Endothelial cell of umbilical vein (primary cell): ENCODE measurements around the gene TMEM167A. TPM values are rescaled to one million over a fixed set of nuclear protein-coding genes. Genes with fewer than 3 reads are reported as not detected.

Experiments
- BruUV-seq: library from RNA; stranded (reverse); fragments of 400-500 nt; replicated peaks from 2 replicates; lab custom pipeline; 2021; lab: Mats Ljungman, UMichigan
- CTCF ChIA-PET: fragments of 300-600, 350-600 bp; sonication (Branson Sonifier 250); formaldehyde crosslinking; loops from one replicate; lab custom pipeline; 2021; ENCODE audit warnings: antibody characterized with exemption, inconsistent platforms; lab: Charles Lee
- POLR2A ChIA-PET: fragments of 300-600, 350-600 bp; sonication (Branson Sonifier 250); formaldehyde crosslinking; loops from one replicate; lab custom pipeline; 2021; ENCODE audit warnings: antibody characterized with exemption, inconsistent platforms; lab: Charles Lee
- DNase-seq: peaks from one replicate; pipeline ENCODE4 v3.0.0-alpha.2; 2011; ENCODE audit warnings: low read depth, low spot score
- FAIRE-seq: peaks from 2 replicates; lab custom pipeline; 2011; peaks lifted over from hg19 to GRCh38; lab: Jason Lieb, UNC
- H2AFZ ChIP-seq: 2 replicates; pipeline ENCODE4 v1.6.0; 2012; ENCODE audit warnings: low read depth, low read length, control low read depth, inconsistent platforms
- H3K27ac ChIP-seq: 2 replicates; pipeline ENCODE4 v1.5.1; 2011; ENCODE audit warnings: low read depth, mild to moderate bottlenecking, control low read depth, low read length, moderate library complexity; ENCODE audit not compliant: insufficient read depth
- H3K27me3 ChIP-seq, 2 experiments: 2 replicates each; pipeline versions ENCODE4 v1.6.0 to v1.6.1; 2011; ENCODE audit warnings: low read length in 2 of 2, mixed read lengths in 1 of 2; ENCODE audit not compliant: control insufficient read depth in 2 of 2, insufficient read depth in 2 of 2
- H3K36me3 ChIP-seq, 2 experiments: 2 replicates in 1 of 2; 3 replicates in 1 of 2; pipeline ENCODE4 v1.5.1; 2011; ENCODE audit warnings: low read length in 2 of 2, mild to moderate bottlenecking in 1 of 2, moderate library complexity in 1 of 2; ENCODE audit not compliant: control insufficient read depth in 2 of 2, insufficient read depth in 2 of 2; ENCODE audit errors: extremely low read depth in 1 of 2
- H3K4me1 ChIP-seq: 3 replicates; pipeline ENCODE4 v1.5.1; 2011; ENCODE audit warnings: mild to moderate bottlenecking, low read length; ENCODE audit not compliant: control insufficient read depth, insufficient read depth; ENCODE audit errors: extremely low read depth
- H3K4me2 ChIP-seq: 2 replicates; pipeline ENCODE4 v1.6.1; 2011; ENCODE audit warnings: low read length, control low read depth, mixed read lengths; ENCODE audit not compliant: insufficient read depth
- H3K4me3 ChIP-seq, 3 experiments: fragments of 200-600 bp in 1 of 3; sonication (generic), shearing (Covaris generic) in 1 of 3; replicated peaks in 1 of 3; 2 replicates each; pipeline ENCODE4 v1.5.1; 2011 to 2016; ENCODE audit warnings: control low read depth in 3 of 3, low read length in 3 of 3, mild to moderate bottlenecking in 2 of 3, inconsistent platforms in 1 of 3, low read depth in 1 of 3, moderate library complexity in 1 of 3; ENCODE audit not compliant: insufficient read depth in 1 of 3
- H3K79me2 ChIP-seq: 2 replicates; pipeline ENCODE4 v1.6.0; 2012; ENCODE audit warnings: low read length, inconsistent platforms; ENCODE audit not compliant: control insufficient read depth, insufficient read depth
- H3K9ac ChIP-seq: replicated peaks from 2 replicates; pipeline ENCODE3; 2011; ENCODE audit warnings: low read length, control low read depth; ENCODE audit not compliant: insufficient read depth; ENCODE audit errors: extremely low read depth
- H3K9me1 ChIP-seq: replicated peaks from 3 replicates; pipeline ENCODE4 v1.6.0; 2011; ENCODE audit warnings: mild to moderate bottlenecking, low read length; ENCODE audit not compliant: control insufficient read depth, insufficient read depth; ENCODE audit errors: extremely low read depth
- H3K9me3 ChIP-seq: replicated peaks from 2 replicates; pipeline ENCODE4 v1.5.1; 2012; ENCODE audit warnings: low read length, inconsistent platforms; ENCODE audit not compliant: control insufficient read depth, insufficient read depth
- H4K20me1 ChIP-seq: replicated peaks from 2 replicates; pipeline ENCODE3; 2011; ENCODE audit warnings: mild to moderate bottlenecking, low read length; ENCODE audit not compliant: control insufficient read depth, insufficient read depth; ENCODE audit errors: extremely low read depth
- CTCF ChIP-seq, 2 donors: IDR thresholded peaks; 1 replicate in 1 of 2; 2 replicates in 1 of 2; pipeline ENCODE4 v1.5.1; 2011; ENCODE audit warnings: low read length in 2 of 2, mild to moderate bottlenecking in 2 of 2, moderate library complexity in 2 of 2, control low read depth in 1 of 2, inconsistent platforms in 1 of 2, low read depth in 1 of 2; ENCODE audit not compliant: insufficient read depth in 1 of 2; ENCODE audit errors: extremely low read depth in 1 of 2
- EZH2 ChIP-seq: IDR thresholded peaks from 2 replicates; pipeline ENCODE4 v1.6.1; 2012; ENCODE audit warnings: borderline replicate concordance, low read depth, mild to moderate bottlenecking, moderate library complexity, low read length, inconsistent platforms; ENCODE audit not compliant: severe bottlenecking
- FOS ChIP-seq: IDR thresholded peaks from 2 replicates; pipeline ENCODE4 v1.6.1; 2011; ENCODE audit warnings: mild to moderate bottlenecking, low read length, moderate library complexity, borderline replicate concordance; ENCODE audit not compliant: insufficient read depth
- GATA2 ChIP-seq: IDR thresholded peaks from 2 replicates; pipeline ENCODE4 v1.7.0; 2011; ENCODE audit warnings: low read depth, mild to moderate bottlenecking, moderate library complexity, mixed read lengths, low read length; ENCODE audit not compliant: insufficient read length, insufficient read depth
- MAX ChIP-seq: IDR thresholded peaks from 2 replicates; pipeline ENCODE4 v1.6.1; 2011; ENCODE audit not compliant: insufficient read depth, insufficient read length
- MYC ChIP-seq: IDR thresholded peaks from one replicate; pipeline ENCODE4 v1.6.1; 2011; ENCODE audit warnings: mild to moderate bottlenecking, low read depth, low read length
- POLR2A ChIP-seq: IDR thresholded peaks from 2 replicates; pipeline ENCODE4 v1.6.1; 2012; ENCODE audit warnings: low read depth, mild to moderate bottlenecking, control low read depth, low read length
- POLR2AphosphoS5 ChIP-seq: IDR thresholded peaks from 2 replicates; pipeline ENCODE4 v1.6.1; 2012; ENCODE audit warnings: low read depth, mild to moderate bottlenecking, control low read depth, low read length, moderate library complexity; ENCODE audit not compliant: insufficient read depth
- dilution Hi-C: fragments of 300-500 bp; cut with MboI; formaldehyde crosslinking; loops from one replicate; pipeline ENCODE4 v1.15.0; 2019; ENCODE audit warnings: low sequenced_read_pairs; ENCODE audit not compliant: extremely low pct_ligation_motif_present
- intact Hi-C: fragments of 100-400 bp; cut with micrococcal nuclease; formaldehyde crosslinking; loops from one replicate; pipeline ENCODE4 v1.10.0; 2022
- polyA plus RNA-seq, 4 experiments: library from polyadenylated mRNA; depleted of rRNA in 3 of 4; stranded (reverse) in 3 of 4; unstranded in 1 of 4; fragments of >200 nt; gene quantifications; 2 replicates each; pipeline versions ENCODE4 v1.2.1 to v1.2.3, GENCODE V29; 2011 to 2012; ENCODE audit warnings: missing spikeins in 1 of 4
- total RNA-seq: library from RNA; stranded (reverse); gene quantifications from 2 replicates; pipeline ENCODE4 v1.2.3, GENCODE V29; 2021

TMEM167A gene
- total and polyA plus RNA-seq, 2 donors (not counting 3 experiments of a cell fraction or from before 2014, with no cell fraction given) = 20.2 to 64.4 TPM

DNA sequence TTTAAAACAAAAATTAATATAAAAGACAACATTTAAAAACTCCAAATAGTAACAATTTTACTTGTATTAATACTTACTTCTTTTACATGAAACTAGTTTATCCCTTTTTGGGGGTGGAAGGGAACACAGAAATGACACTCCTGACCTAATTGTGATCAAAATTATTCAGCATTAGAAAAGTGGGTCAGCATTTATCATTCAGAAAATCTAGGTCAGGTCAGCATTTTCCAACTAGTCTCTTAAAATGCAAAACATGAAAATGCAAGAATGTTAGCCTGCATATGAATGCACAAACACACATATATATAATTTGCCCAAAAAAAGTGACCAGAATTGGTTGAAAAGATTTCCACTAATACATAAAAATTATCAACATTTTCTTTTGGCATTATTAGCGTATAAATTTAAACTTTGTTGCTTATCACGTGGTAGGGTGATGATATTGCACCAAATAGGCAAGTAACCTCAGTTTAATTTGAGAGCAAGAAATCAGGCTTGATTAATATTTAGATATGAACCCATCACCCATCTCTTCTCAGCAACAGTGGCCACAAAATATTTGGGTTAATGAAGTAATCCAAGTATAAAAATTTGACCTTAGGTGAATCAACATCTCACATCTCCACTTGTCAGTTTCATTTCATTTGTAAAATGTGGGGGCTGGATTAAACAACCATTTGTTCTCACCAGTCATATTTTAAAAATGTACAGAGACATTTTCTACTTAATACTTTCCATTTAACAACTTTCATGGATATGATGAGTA is 5.7 kb downstream of the TMEM167A start:
- no peak for TF ChIP-seq POLR2AphosphoS5
- TF ChIP-seq MYC = no peak
- TF ChIP-seq POLR2A = no peak
- TF ChIP-seq MAX = no peak
- no peak for TF ChIP-seq CTCF (IDR thresholded peaks at IDR 0.05; ENCODE audit: extremely low read depth in 1 of 2, insufficient read depth in 1 of 2, low read depth in 1 of 2, low read length in 2 of 2)
- TF ChIP-seq GATA2 = no peak
- TF ChIP-seq EZH2 = no peak
- no peak for TF ChIP-seq FOS
- DNase-seq = no peak
- H3K9me3 ChIP-seq = no peaks in the 10 kb centered on the region
- dilution Hi-C loops = no loop called here
- intact Hi-C loops = loop anchor here (10.0 kb wide), 1 partner anchor 427 kb away; no protein-coding TSS in a partner anchor
- no peak for FAIRE-seq
- H3K4me2 ChIP-seq = no peak overlapping the region
- H3K4me3 ChIP-seq = no peak overlapping the region
- H3K79me2 ChIP-seq = peaks cover 91% of the 10 kb centered on the region
- no TSS peak for BruUV-seq
- no peak overlapping the region for H2AFZ ChIP-seq
- H3K27me3 ChIP-seq = no peaks in the 10 kb centered on the region
- H3K27ac ChIP-seq = no peak overlapping the region
- no peak overlapping the region for H3K9ac ChIP-seq
- no peaks in the 10 kb centered on the region for H3K9me1 ChIP-seq
- peaks cover 6% of the 10 kb centered on the region for H3K4me1 ChIP-seq
- H3K36me3 ChIP-seq = no peaks in the 10 kb centered on the region
- ChIA-PET CTCF (no interaction called here), POLR2A (no interaction called here)
- peaks cover 11% of the 10 kb centered on the region for H4K20me1 ChIP-seq
